AG04449 (cell line): ENCODE data around the gene EVC.

ENCODE experiments used
- CTCF ChIA-PET: fragments of 350-600 bp; formaldehyde crosslinking; extraction: SDS; loops from one replicate; lab custom pipeline; 2021; ENCODE audit warnings: antibody characterized with exemption; lab: Yijun Ruan, JAX
- POLR2A ChIA-PET: fragments of 400-600, 350-600 bp; formaldehyde crosslinking; extraction: SDS; loops from one replicate; lab custom pipeline; 2020; ENCODE audit warnings: antibody characterized with exemption, inconsistent platforms; lab: Yijun Ruan, JAX
- DNase-seq: peaks from one replicate; pipeline ENCODE4 v3.0.0-alpha.2; 2010; ENCODE audit warnings: low read depth, low spot score
- H3K4me3 ChIP-seq: 2 replicates; pipeline ENCODE4 v1.5.1; 2011; ENCODE audit warnings: low read depth, mild to moderate bottlenecking, control low read depth, low read length
- TF ChIP-seq, protein P1 (sequence below): IDR thresholded peaks from one replicate; pipeline ENCODE4 v1.5.1; 2011; ENCODE audit warnings: mild to moderate bottlenecking, moderate library complexity, low read length, control low read depth, inconsistent platforms; ENCODE audit not compliant: insufficient read depth; ENCODE audit errors: missing control alignments

Gene EVC

GRCh38 chr4:5760936-5761480 lies 50.0 kb downstream of the EVC start:
- ChIA-PET POLR2A (no interaction called here), CTCF (interaction anchor here (0.9 to 1.5 kb wide), 3 partner anchors 13 to 30 kb away, joined by 3 to 5 read pairs (median 5); no protein-coding TSS in a partner anchor)
- TF ChIP-seq, protein P1, sequence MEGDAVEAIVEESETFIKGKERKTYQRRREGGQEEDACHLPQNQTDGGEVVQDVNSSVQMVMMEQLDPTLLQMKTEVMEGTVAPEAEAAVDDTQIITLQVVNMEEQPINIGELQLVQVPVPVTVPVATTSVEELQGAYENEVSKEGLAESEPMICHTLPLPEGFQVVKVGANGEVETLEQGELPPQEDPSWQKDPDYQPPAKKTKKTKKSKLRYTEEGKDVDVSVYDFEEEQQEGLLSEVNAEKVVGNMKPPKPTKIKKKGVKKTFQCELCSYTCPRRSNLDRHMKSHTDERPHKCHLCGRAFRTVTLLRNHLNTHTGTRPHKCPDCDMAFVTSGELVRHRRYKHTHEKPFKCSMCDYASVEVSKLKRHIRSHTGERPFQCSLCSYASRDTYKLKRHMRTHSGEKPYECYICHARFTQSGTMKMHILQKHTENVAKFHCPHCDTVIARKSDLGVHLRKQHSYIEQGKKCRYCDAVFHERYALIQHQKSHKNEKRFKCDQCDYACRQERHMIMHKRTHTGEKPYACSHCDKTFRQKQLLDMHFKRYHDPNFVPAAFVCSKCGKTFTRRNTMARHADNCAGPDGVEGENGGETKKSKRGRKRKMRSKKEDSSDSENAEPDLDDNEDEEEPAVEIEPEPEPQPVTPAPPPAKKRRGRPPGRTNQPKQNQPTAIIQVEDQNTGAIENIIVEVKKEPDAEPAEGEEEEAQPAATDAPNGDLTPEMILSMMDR = no peak
- DNase-seq = no peak
- no peak overlapping the region for H3K4me3 ChIP-seq

GRCh38 chr4:5770051-5770450 lies 59.0 kb downstream of the EVC start:
- H3K4me3 ChIP-seq = no peak overlapping the region
- no peak for DNase-seq
- ChIA-PET CTCF (no interaction called here), POLR2A (no interaction called here)
- TF ChIP-seq, protein P1 = no peak

DNA sequence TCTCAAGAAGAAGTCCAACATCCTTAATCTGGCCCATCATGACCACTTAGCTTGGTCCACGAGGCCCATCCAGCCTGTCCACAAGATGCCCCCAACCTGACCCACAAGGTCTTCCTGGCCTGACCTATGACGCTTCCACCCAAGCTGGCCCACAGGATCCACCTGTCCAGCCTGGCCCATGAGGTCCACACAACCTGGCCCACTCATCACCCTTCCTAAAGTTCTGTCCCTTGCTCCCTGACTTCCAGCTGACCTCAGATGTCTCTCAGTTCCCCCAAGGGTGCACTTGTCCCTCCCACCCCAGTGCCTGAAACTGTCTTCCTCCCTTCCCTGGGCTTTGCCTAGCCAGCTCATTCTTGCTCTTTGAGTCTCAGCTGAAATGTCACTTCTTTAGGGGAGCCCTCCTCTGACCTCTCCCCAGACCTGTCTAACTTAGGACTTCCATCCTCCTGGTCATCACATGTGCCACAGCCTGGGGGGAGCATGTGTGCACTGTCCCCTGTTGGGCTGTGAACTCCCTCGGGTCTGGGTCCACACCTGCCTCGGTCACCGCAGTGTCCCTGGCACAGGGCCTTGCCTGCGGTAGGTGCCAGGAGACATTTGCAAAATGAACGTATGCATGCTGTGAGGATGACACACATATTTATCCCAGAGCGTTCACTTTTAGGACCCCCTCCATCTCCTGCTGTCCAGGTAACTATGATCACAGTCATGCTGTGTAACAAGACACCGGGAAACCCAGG lies 61.7 kb downstream of the EVC start:
- TF ChIP-seq, protein P1 = no peak
- CTCF ChIA-PET = no interaction called here
- POLR2A ChIA-PET = interaction anchor here (1.0 kb wide), 1 partner anchor 25 kb away, joined by 3 read pairs; no protein-coding TSS in a partner anchor
- no peak for DNase-seq
- no peak overlapping the region for H3K4me3 ChIP-seq

DNA sequence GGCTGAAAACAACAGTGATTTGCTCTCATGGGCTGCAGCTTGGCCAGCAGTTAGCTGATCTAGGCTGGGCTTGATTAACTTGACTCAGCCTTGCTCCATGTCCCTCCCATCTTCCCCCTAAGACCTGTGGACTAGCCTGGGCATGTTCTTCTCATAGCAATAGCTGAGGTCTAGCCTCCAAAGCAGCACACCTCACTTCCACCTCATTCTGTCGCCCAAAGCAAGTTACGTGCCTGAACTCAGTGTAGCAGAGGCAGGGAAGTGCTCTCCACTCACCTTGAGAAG lies 62.2 kb downstream of the EVC start:
- CTCF ChIA-PET = no interaction called here
- DNase-seq = no peak
- H3K4me3 ChIP-seq = no peak overlapping the region
- POLR2A ChIA-PET = interaction anchor here (1.0 kb wide), 1 partner anchor 25 kb away, joined by 3 read pairs; no protein-coding TSS in a partner anchor
- TF ChIP-seq, protein P1 = no peak

GRCh38 chr4:5774416-5775036 lies 63.5 kb downstream of the EVC start:
- H3K4me3 ChIP-seq = no peak overlapping the region
- TF ChIP-seq, protein P1 = no peak
- CTCF ChIA-PET = interaction anchor here (1.0 to 2.0 kb wide), 4 partner anchors 11 to 16 kb away, joined by 3 to 5 read pairs (median 5); no protein-coding TSS in a partner anchor
- no peak for DNase-seq
- POLR2A ChIA-PET = no interaction called here

- ChIA-PET CTCF (interaction anchor here (0.8 to 1.4 kb wide), 2 partner anchors 12 to 14 kb away, joined by 3 to 7 read pairs; no protein-coding TSS in a partner anchor), POLR2A (no interaction called here)
- no peak for DNase-seq
- TF ChIP-seq, protein P1 = no peak
- H3K4me3 ChIP-seq = no peak overlapping the region
Measured at GRCh38 chr4:5776510-5776909, 65.5 kb downstream of the EVC start.
